Breast epithelium (tissue), 3 donors: Measurements from ENCODE around the gene CYTH4.

Source experiments
- POLR2AphosphoS5 ChIP-seq, 3 donors: sonication (generic); formaldehyde crosslinking; IDR thresholded peaks; one replicate each; pipeline ENCODE4 v1.6.1; 2017; ENCODE audit warnings: antibody characterized with exemption in 3 of 3
- TF ChIP-seq, protein P1 (sequence below), 3 donors: fragments of 450-650 bp; IDR thresholded peaks; one replicate each; pipeline ENCODE4 v1.5.1; 2016 to 2017; ENCODE audit warnings: antibody characterized with exemption in 3 of 3, mild to moderate bottlenecking in 3 of 3, moderate library complexity in 3 of 3

DNA sequence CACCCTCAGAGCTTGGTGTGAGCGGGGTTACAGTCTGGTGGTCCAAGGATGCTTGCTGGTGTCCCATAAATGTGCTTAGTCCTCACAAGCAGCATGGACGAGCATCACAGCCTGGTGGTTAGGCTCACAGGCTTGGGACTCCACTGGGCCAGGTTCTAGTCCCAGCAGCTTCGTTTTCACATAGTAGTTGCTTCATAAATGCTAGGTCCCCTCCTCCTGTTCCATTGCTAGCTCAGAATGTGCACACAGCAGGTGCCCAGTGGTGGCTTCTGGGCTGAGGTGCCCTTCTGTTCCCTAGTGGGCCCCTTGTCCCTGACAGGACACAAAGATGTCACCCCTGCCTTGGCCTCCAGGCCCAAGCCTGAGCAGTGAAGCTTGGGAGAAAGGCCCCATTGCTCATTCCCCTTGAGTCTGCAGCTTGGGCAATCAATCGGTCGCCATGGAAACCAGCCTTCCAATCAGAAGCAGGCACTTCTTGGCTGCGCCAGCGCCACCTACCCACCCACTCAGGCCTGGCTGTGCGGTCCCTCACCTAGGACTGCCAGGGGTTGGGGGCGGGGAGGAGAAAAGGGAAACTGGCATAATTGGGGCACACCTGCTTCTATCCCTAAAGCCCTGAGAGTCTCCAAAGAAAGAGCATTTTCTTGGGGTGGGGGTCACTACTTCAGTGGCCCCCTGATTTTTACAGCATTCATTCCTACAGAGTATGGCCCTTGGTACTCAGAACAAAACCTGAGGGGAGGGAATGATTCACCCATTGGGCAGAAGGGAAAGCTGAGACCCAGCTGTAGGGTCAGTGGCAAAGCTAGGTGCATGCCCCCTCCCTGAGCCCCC lies 48.1 kb downstream of the CYTH4 start:
- TF ChIP-seq POLR2AphosphoS5 (IDR thresholded peaks at IDR 0.05) = no peak
- TF ChIP-seq, protein P1, sequence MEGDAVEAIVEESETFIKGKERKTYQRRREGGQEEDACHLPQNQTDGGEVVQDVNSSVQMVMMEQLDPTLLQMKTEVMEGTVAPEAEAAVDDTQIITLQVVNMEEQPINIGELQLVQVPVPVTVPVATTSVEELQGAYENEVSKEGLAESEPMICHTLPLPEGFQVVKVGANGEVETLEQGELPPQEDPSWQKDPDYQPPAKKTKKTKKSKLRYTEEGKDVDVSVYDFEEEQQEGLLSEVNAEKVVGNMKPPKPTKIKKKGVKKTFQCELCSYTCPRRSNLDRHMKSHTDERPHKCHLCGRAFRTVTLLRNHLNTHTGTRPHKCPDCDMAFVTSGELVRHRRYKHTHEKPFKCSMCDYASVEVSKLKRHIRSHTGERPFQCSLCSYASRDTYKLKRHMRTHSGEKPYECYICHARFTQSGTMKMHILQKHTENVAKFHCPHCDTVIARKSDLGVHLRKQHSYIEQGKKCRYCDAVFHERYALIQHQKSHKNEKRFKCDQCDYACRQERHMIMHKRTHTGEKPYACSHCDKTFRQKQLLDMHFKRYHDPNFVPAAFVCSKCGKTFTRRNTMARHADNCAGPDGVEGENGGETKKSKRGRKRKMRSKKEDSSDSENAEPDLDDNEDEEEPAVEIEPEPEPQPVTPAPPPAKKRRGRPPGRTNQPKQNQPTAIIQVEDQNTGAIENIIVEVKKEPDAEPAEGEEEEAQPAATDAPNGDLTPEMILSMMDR (IDR thresholded peaks at IDR 0.05) = no peak
